ENCODE results near the gene SCMH1. TPM values are rescaled to one million over a fixed set of nuclear protein-coding genes. Genes with fewer than 3 reads are reported as not detected.

Gene SCMH1
- total RNA-seq, 1 donor from 2014 or later = 5.0 TPM

GRCh38 chr1:41046347-41046775, 195.7 kb downstream of the SCMH1 start:
- H3K4me3 ChIP-seq (ENCODE audit: low read depth, low read length) = no peak overlapping the region
- H3K27me3 ChIP-seq (ENCODE audit: control insufficient read depth, insufficient read depth, low read length) = no peaks in the 10 kb centered on the region
- TF ChIP-seq CTCF (IDR thresholded peaks at IDR 0.05; ENCODE audit: insufficient read depth, low read length, severe bottlenecking) = no peak
- FAIRE-seq (no peak), DNase-seq (ENCODE audit: low read depth) (peak; percentile 82)
- H3K36me3 ChIP-seq (ENCODE audit: control insufficient read depth, insufficient read depth, low read length) = no peaks in the 10 kb centered on the region

- H3K36me3 ChIP-seq (ENCODE audit: control insufficient read depth, insufficient read depth, low read length) = no peaks in the 10 kb centered on the region
- DNase-seq (ENCODE audit: low read depth) (peak; percentile 97), FAIRE-seq (peak; percentile 86)
- H3K27me3 ChIP-seq (ENCODE audit: control insufficient read depth, insufficient read depth, low read length) = no peaks in the 10 kb centered on the region
- H3K4me3 ChIP-seq (ENCODE audit: low read depth, low read length) = no peak overlapping the region
- TF ChIP-seq CTCF (IDR thresholded peaks at IDR 0.05; ENCODE audit: insufficient read depth, low read length, severe bottlenecking) = no peak
Measured at GRCh38 chr1:41045740-41046139, 196.4 kb downstream of the SCMH1 start.

- Histone ChIP-seq H3K27me3 (ENCODE audit: control insufficient read depth, insufficient read depth, low read length) (no peaks in the 10 kb centered on the region), H3K36me3 (ENCODE audit: control insufficient read depth, insufficient read depth, low read length) (no peaks in the 10 kb centered on the region), H3K4me3 (ENCODE audit: low read depth, low read length) (no peak overlapping the region)
- DNase-seq (ENCODE audit: low read depth) (peak; percentile 41), FAIRE-seq (no peak)
- TF ChIP-seq CTCF (IDR thresholded peaks at IDR 0.05; ENCODE audit: insufficient read depth, low read length, severe bottlenecking) = no peak
Measured at GRCh38 chr1:41044187-41044586, 197.9 kb downstream of the SCMH1 start.

- Histone ChIP-seq H3K36me3 (ENCODE audit: control insufficient read depth, insufficient read depth, low read length) (peaks cover 6% of the 10 kb centered on the region), H3K27me3 (ENCODE audit: control insufficient read depth, insufficient read depth, low read length) (no peaks in the 10 kb centered on the region), H3K4me3 (ENCODE audit: low read depth, low read length) (no peak overlapping the region)
- no peak for FAIRE-seq
- no peak for DNase-seq (ENCODE audit: low read depth)
- TF ChIP-seq CTCF (IDR thresholded peaks at IDR 0.05; ENCODE audit: insufficient read depth, low read length, severe bottlenecking) = no peak
Measured at GRCh38 chr1:41041614-41042270, 200.4 kb downstream of the SCMH1 start.

GRCh38 chr1:41038110-41038509, 204.0 kb downstream of the SCMH1 start:
- Histone ChIP-seq H3K36me3 (ENCODE audit: control insufficient read depth, insufficient read depth, low read length) (peaks cover 10% of the 10 kb centered on the region), H3K27me3 (ENCODE audit: control insufficient read depth, insufficient read depth, low read length) (no peaks in the 10 kb centered on the region), H3K4me3 (ENCODE audit: low read depth, low read length) (no peak overlapping the region)
- DNase-seq (ENCODE audit: low read depth) (no peak), FAIRE-seq (peak; percentile 18)
- peak; percentile 39 for TF ChIP-seq CTCF (IDR thresholded peaks at IDR 0.05; ENCODE audit: insufficient read depth, low read length, severe bottlenecking)
